BLaER1 (cell line): ENCODE measurements around the gene STK40.

Experiments
- H3K27ac ChIP-seq: shearing (Covaris generic); formaldehyde crosslinking; 2 replicates; pipeline ENCODE4 v1.8.1; 2022
- H3K27me3 ChIP-seq: shearing (Covaris generic); formaldehyde crosslinking; 2 replicates; pipeline ENCODE4 v1.8.1; 2022
- H3K36me3 ChIP-seq: shearing (Covaris generic); formaldehyde crosslinking; 2 replicates; pipeline ENCODE4 v1.8.1; 2022
- H3K4me1 ChIP-seq: shearing (Covaris generic); formaldehyde crosslinking; 2 replicates; pipeline ENCODE4 v1.8.1; 2022
- H3K4me2 ChIP-seq: shearing (Covaris generic); formaldehyde crosslinking; 2 replicates; pipeline ENCODE4 v1.8.1; 2022
- H3K4me3 ChIP-seq: shearing (Covaris generic); formaldehyde crosslinking; 2 replicates; pipeline ENCODE4 v1.8.1; 2022
- H3K9ac ChIP-seq: shearing (Covaris generic); formaldehyde crosslinking; 2 replicates; pipeline ENCODE4 v1.8.1; 2022
- H3K9me3 ChIP-seq: shearing (Covaris generic); formaldehyde crosslinking; 2 replicates; pipeline ENCODE4 v1.8.1; 2022
- H4K20me1 ChIP-seq: shearing (Covaris generic); formaldehyde crosslinking; 2 replicates; pipeline ENCODE4 v1.8.1; 2022
- Cebpa-rat ChIP-seq: shearing (Covaris generic); IDR thresholded peaks from 2 replicates; pipeline ENCODE4 v1.8.1; 2022

STK40 gene

DNA sequence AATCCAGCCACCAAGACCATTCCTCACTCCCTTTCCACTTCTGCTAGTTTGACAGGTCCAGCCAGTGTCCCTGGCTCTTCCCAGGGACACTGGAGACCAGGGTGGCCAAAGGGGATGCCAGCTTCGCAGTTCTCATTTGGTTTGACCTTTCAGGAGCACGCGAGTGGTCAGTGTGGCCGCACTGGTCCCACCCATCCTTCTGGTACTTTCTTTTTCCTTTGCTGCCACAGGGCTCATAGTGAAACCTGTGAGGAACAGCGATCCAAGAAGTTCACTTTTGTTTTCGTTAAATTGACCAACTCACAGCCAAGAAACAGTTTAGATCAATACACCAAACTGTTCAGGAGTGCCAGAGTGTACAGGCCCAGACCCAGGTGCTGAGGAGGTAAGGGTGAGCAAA lies 47.9 kb downstream of the STK40 start:
- TF ChIP-seq Cebpa-rat, result no peak
- Histone ChIP-seq H3K4me1 (peaks cover 91% of the 10 kb centered on the region), H3K4me2 (peak overlapping the region; percentile 96), H3K9ac (peak overlapping the region; percentile 60; the same call in 1 of the 2 replicates), H3K27ac (peak overlapping the region; percentile 77), H3K36me3 (peaks cover 4% of the 10 kb centered on the region; the same call in 1 of the 2 replicates), H3K9me3 (0 out of 2 replicates have a peak, but pooled peaks cover 4% of the 10 kb centered on the region), H3K4me3 (no peak overlapping the region), H4K20me1 (no peaks in the 10 kb centered on the region), H3K27me3 (no peaks in the 10 kb centered on the region)

DNA sequence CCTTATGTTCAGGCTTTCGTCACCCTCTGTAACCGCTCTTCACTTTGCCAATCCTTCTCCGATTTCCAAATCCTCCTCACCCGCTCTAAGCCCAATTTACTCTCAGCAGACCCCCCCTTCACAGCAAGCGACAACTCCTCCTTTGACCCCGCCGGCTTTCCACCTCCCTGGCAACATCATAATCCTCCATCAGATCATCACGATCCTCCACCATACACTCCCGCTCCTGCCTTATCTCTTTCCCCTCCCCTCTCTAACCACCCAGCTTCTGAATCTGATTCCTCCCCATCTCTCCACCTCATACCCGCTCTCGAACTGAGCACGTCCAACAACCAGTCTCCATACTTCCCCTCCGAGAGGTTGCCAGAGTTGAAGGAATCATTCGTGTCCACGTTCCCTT lies 54.8 kb downstream of the STK40 start:
- Histone ChIP-seq H3K27me3 (no peaks in the 10 kb centered on the region), H3K9ac (no peak overlapping the region), H3K4me3 (no peak overlapping the region), H3K4me1 (peaks cover 36% of the 10 kb centered on the region), H3K36me3 (no peaks in the 10 kb centered on the region), H3K27ac (no peak overlapping the region), H4K20me1 (no peaks in the 10 kb centered on the region), H3K4me2 (no peak overlapping the region), H3K9me3 (0 out of 2 replicates have a peak, but pooled peaks cover 8% of the 10 kb centered on the region)
- TF ChIP-seq Cebpa-rat, result no peak

DNA sequence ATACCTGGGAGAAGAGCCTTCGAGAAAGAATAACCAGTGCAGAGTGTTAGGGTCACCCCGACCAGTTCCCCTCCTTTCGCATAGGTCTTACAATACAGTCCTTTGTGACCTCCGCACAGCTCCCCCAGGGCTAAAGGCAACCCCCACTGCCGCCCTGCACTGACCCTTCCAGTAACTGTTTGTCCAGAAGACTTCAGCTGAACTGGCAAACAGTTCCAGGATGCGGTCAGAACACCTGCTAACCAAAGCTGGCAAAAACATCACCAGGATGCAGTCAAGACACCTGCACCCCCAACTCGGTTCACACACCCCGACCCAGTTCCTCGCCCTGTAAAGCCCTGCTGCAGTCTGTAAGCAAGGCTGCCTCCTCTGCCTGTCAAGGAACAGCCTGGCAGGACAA lies 55.9 kb downstream of the STK40 start:
- Histone ChIP-seq H3K4me2 (no peak overlapping the region; the same call in 1 of the 2 replicates), H3K36me3 (no peaks in the 10 kb centered on the region), H3K9ac (no peak overlapping the region), H3K27me3 (no peaks in the 10 kb centered on the region), H4K20me1 (no peaks in the 10 kb centered on the region), H3K27ac (no peak overlapping the region), H3K4me1 (peaks cover 29% of the 10 kb centered on the region), H3K9me3 (0 out of 2 replicates have a peak, but pooled peaks cover 8% of the 10 kb centered on the region), H3K4me3 (no peak overlapping the region)
- TF ChIP-seq Cebpa-rat, result no peak

DNA sequence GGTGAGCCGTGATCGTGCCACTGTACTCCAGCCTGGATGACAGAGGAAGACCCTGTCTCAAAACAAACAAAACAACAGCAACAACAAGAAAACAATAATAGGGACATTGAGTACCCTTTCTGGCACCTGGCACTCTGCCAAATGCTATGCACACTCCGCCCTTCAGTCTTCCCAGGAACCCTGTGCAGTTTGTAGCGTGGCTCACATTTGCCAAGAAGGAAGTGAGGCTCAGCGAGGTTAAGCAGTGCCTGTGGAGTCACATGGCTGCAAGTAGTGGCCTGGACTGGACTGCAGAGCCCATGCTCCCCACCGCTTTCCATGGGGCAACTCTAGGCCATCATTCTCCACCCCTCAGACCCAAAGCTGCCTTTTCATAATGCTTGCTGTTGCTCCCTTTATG lies 57.0 kb downstream of the STK40 start:
- Histone ChIP-seq H3K36me3 (no peaks in the 10 kb centered on the region), H3K4me2 (no peak overlapping the region), H3K27ac (no peak overlapping the region), H4K20me1 (no peaks in the 10 kb centered on the region), H3K4me1 (peaks cover 31% of the 10 kb centered on the region), H3K9ac (no peak overlapping the region), H3K27me3 (no peaks in the 10 kb centered on the region), H3K9me3 (0 out of 2 replicates have a peak, but pooled peaks cover 8% of the 10 kb centered on the region), H3K4me3 (no peak overlapping the region)
- TF ChIP-seq Cebpa-rat, result no peak

DNA sequence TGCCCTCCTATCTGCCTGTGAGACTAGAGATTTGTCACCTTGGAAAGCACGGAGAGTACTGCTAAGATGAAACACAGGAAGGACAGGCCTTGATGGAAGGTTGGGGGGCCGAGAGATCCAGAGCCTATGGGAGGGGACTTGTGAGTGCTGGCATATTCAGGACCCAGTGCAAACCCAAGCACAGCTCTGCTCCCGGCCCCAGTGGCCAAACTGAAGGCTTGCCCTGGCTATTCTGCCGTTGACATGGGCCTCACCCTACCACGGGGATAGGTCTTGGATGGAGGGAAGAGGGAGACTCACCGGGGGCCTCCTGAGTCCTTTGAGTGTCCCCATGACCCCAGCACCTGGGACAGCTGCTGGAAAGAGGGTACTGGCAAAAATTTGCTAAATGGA lies 57.6 kb downstream of the STK40 start:
- H3K9ac ChIP-seq, result no peak overlapping the region
- H3K4me3 ChIP-seq, result no peak overlapping the region
- no peak overlapping the region for H3K27ac ChIP-seq
- no peak overlapping the region for H3K4me2 ChIP-seq
- H3K4me1 ChIP-seq, result peaks cover 26% of the 10 kb centered on the region
- no peaks in the 10 kb centered on the region for H3K36me3 ChIP-seq
- no peaks in the 10 kb centered on the region for H4K20me1 ChIP-seq
- no peak for TF ChIP-seq Cebpa-rat
- 0 out of 2 replicates have a peak, but pooled peaks cover 4% of the 10 kb centered on the region for H3K9me3 ChIP-seq
- H3K27me3 ChIP-seq, result no peaks in the 10 kb centered on the region

DNA sequence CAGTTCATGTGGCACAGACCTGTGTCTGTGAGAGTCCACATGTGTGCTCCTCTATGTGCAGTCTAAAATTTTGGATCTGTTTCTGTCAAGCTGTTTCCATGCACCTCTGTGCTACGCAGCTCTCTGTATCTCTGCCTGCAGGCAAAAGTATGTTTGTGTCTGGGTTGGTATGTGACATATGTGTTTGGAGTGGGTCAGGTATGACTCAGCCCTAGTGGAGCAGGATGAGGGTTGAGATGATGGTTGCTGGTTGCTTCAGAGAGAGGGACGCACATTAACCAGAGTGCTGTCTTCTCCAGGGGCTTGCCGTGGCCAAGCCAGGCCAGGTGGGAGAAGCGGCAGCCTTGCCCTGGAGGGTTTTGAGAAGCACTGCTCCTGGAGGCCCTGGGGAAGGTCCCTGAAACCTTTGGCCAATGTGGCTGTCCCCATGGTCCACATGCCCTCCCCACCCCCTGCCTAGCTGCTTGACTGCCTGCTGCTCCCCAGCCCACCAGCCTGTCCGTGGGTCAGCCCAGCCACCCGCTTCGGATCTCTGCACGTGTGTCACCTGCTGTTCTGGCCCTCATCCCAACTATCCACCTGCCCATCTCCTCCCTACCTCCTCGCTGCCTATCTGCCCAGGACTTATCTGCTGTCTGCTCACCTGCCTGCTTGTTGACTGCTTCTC lies 58.2 kb downstream of the STK40 start:
- no peak overlapping the region for H3K4me2 ChIP-seq
- no peaks in the 10 kb centered on the region for H3K27me3 ChIP-seq
- peaks cover under 1% of the 10 kb centered on the region; the same call in 1 of the 2 replicates for H4K20me1 ChIP-seq
- H3K36me3 ChIP-seq, result no peaks in the 10 kb centered on the region
- H3K9me3 ChIP-seq, result 0 out of 2 replicates have a peak, but pooled peaks cover 3% of the 10 kb centered on the region
- H3K27ac ChIP-seq, result no peak overlapping the region
- H3K4me3 ChIP-seq, result no peak overlapping the region
- no peak for TF ChIP-seq Cebpa-rat
- H3K9ac ChIP-seq, result no peak overlapping the region
- H3K4me1 ChIP-seq, result peaks cover 29% of the 10 kb centered on the region

DNA sequence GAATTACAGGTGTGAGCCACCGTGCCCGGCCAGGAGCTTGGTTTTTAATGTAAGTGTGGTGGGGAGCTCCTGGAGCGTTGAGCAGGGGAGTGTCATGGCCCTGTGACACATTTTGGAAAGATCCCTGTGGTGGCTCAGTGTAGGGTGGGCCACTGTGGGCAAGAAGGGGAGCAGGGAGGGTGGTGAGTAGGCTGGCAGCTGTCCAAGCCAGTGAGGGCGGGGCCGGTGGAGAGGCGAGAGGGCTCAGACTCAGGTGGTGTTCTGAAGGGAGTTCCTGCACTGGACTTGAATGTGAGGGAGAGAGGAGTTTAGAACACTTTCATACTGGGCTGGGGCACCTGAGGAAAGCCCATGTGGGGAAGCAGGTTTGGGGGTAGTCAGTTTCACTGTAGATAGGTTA lies 59.2 kb downstream of the STK40 start:
- H3K27ac ChIP-seq, result no peak overlapping the region
- H3K4me3 ChIP-seq, result no peak overlapping the region
- no peaks in the 10 kb centered on the region for H3K27me3 ChIP-seq
- no peaks in the 10 kb centered on the region for H3K36me3 ChIP-seq
- no peak overlapping the region for H3K9ac ChIP-seq
- peaks cover 11% of the 10 kb centered on the region for H4K20me1 ChIP-seq
- no peaks in the 10 kb centered on the region for H3K9me3 ChIP-seq
- peaks cover 39% of the 10 kb centered on the region for H3K4me1 ChIP-seq
- TF ChIP-seq Cebpa-rat, result no peak
- H3K4me2 ChIP-seq, result 0 out of 2 replicates have a peak overlapping the region, but pooled peaks have one; percentile 14

DNA sequence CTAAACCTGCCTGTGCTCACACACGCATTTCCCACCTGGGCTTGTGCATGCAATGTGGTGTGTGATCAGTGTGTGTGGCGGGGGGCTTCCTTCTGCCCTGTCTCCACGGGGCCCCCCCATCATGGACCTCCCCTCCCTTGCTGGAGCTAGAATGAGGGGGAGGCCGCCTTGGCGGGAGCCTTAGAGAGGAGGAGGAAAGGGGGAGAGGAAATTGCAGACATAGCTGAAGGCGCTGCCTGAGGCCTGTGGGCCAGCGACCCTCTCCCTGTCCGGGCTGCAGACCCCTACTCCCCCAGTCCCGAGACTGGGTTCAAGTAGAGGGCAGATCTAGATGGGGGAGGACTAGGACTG lies 61.4 kb downstream of the STK40 start:
- Histone ChIP-seq H3K4me1 (peaks cover 53% of the 10 kb centered on the region), H3K27ac (no peak overlapping the region), H3K4me3 (peak overlapping the region; percentile 87; the same call in 1 of the 2 replicates)

DNA sequence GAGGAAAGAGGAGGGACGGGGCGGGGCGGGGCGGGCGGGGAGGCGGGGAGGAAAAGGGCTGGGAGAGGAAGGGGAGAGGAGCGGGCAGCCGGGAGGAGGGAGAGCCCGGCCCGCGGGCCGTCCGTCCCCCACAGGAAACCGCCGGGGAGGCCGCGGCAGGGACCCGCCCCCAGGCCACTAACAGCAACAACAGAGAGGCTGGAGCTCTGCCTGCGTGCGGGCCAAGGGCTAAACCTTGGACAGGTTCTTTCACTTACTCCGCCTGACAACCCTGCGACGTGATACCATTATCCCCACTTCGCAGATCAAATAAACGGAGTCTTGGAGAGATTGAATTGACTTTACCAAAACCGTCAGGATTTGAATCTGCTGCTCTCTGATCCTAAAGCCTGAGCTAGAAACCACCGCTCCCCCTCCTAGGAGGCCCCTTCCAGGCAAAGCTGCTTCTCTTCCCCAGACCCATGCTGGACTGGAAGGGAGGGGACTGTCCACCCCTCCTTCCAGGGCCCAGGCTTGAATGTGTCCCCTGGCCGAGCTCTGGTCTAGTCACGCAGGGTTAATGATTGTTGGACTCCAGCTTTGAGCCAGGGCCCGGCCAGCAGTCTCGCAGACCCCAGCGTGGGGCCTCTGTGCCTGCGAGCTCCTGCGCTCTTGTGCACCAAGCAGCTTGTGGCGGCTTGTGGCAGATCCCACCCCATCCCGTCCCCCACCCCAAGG lies 61.9 kb downstream of the STK40 start, which contains the start of gene EVA1B:
Gene EVA1B (minus strand): TSS at position 10 of the 717 bp plus-strand sequence. CDS start 608 bp downstream, outside the sequence.
- Histone ChIP-seq H3K4me1 (peaks cover 53% of the 10 kb centered on the region), H3K4me3 (peak within 1 kb of the TSS; percentile 87), H3K27me3 (no peaks in the 10 kb centered on the region), H3K9me3 (no peaks in the 10 kb centered on the region), H4K20me1 (peaks cover 11% of the 10 kb centered on the region), H3K27ac (peak within 1 kb of the TSS; percentile 74), H3K36me3 (no peaks in the 10 kb centered on the region), H3K4me2 (peak within 1 kb of the TSS; percentile 97), H3K9ac (peak within 1 kb of the TSS; percentile 79)
- TF ChIP-seq Cebpa-rat, result no peak

More for the DNA sequence above, 61.4 kb downstream of the STK40 start:
- H3K4me2 ChIP-seq, result peak overlapping the region; percentile 97
- no peaks in the 10 kb centered on the region for H3K36me3 ChIP-seq
- H4K20me1 ChIP-seq, result peaks cover 11% of the 10 kb centered on the region
- no peak for TF ChIP-seq Cebpa-rat
- H3K9me3 ChIP-seq, result no peaks in the 10 kb centered on the region
- no peak overlapping the region for H3K9ac ChIP-seq
- H3K27me3 ChIP-seq, result no peaks in the 10 kb centered on the region
